ENCODE data around the gene MISP3. TPM values are rescaled to one million over a fixed set of nuclear protein-coding genes. Genes with fewer than 3 reads are reported as not detected.
"Not testable (repeated sequence)": the region's sequence is repeated elsewhere in the genome, so short reads cannot be mapped to it uniquely, and the experiment has no call there.

The MISP3 gene
- total and polyA plus RNA-seq, 2 experiments from 2014 or later, result 1.9 to 2.4 TPM

DNA sequence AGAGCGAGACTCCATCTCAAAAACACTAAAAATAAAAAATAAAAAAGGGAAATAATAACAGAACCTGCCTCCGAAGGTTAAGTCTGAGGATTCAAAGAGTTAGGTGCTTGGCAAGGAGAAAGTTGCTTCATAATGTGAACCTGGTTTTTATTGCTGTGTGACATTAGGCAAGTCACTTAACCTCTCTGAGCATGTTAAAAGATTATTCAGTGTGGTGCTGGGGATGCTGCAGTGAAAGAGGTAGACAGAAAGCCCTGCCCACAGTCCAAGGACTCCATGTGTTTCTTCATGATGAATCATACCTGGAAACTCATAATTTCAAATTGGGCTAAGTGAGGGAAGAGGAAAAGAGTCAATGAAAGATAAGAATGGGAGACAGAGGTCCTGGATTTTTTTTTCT is 38.6 kb upstream of the MISP3 start (continued):
- TF ChIP-seq, protein P1, sequence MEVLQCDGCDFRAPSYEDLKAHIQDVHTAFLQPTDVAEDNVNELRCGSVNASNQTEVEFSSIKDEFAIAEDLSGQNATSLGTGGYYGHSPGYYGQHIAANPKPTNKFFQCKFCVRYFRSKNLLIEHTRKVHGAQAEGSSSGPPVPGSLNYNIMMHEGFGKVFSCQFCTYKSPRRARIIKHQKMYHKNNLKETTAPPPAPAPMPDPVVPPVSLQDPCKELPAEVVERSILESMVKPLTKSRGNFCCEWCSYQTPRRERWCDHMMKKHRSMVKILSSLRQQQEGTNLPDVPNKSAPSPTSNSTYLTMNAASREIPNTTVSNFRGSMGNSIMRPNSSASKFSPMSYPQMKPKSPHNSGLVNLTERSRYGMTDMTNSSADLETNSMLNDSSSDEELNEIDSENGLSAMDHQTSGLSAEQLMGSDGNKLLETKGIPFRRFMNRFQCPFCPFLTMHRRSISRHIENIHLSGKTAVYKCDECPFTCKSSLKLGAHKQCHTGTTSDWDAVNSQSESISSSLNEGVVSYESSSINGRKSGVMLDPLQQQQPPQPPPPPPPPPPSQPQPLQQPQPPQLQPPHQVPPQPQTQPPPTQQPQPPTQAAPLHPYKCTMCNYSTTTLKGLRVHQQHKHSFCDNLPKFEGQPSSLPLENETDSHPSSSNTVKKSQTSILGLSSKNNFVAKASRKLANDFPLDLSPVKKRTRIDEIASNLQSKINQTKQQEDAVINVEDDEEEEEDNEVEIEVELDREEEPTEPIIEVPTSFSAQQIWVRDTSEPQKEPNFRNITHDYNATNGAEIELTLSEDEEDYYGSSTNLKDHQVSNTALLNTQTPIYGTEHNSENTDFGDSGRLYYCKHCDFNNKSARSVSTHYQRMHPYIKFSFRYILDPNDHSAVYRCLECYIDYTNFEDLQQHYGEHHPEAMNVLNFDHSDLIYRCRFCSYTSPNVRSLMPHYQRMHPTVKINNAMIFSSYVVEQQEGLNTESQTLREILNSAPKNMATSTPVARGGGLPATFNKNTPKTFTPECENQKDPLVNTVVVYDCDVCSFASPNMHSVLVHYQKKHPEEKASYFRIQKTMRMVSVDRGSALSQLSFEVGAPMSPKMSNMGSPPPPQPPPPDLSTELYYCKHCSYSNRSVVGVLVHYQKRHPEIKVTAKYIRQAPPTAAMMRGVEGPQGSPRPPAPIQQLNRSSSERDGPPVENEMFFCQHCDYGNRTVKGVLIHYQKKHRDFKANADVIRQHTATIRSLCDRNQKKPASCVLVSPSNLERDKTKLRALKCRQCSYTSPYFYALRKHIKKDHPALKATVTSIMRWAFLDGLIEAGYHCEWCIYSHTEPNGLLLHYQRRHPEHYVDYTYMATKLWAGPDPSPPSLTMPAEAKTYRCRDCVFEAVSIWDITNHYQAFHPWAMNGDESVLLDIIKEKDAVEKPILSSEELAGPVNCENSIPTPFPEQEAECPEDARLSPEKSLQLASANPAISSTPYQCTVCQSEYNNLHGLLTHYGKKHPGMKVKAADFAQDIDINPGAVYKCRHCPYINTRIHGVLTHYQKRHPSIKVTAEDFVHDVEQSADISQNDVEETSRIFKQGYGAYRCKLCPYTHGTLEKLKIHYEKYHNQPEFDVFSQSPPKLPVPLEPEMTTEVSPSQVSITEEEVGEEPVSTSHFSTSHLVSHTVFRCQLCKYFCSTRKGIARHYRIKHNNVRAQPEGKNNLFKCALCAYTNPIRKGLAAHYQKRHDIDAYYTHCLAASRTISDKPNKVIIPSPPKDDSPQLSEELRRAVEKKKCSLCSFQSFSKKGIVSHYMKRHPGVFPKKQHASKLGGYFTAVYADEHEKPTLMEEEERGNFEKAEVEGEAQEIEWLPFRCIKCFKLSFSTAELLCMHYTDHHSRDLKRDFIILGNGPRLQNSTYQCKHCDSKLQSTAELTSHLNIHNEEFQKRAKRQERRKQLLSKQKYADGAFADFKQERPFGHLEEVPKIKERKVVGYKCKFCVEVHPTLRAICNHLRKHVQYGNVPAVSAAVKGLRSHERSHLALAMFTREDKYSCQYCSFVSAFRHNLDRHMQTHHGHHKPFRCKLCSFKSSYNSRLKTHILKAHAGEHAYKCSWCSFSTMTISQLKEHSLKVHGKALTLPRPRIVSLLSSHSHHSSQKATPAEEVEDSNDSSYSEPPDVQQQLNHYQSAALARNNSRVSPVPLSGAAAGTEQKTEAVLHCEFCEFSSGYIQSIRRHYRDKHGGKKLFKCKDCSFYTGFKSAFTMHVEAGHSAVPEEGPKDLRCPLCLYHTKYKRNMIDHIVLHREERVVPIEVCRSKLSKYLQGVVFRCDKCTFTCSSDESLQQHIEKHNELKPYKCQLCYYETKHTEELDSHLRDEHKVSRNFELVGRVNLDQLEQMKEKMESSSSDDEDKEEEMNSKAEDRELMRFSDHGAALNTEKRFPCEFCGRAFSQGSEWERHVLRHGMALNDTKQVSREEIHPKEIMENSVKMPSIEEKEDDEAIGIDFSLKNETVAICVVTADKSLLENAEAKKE (CRISPR knock-in tag; IDR thresholded peaks at IDR 0.05), result no peak
- TF ChIP-seq, protein P2, sequence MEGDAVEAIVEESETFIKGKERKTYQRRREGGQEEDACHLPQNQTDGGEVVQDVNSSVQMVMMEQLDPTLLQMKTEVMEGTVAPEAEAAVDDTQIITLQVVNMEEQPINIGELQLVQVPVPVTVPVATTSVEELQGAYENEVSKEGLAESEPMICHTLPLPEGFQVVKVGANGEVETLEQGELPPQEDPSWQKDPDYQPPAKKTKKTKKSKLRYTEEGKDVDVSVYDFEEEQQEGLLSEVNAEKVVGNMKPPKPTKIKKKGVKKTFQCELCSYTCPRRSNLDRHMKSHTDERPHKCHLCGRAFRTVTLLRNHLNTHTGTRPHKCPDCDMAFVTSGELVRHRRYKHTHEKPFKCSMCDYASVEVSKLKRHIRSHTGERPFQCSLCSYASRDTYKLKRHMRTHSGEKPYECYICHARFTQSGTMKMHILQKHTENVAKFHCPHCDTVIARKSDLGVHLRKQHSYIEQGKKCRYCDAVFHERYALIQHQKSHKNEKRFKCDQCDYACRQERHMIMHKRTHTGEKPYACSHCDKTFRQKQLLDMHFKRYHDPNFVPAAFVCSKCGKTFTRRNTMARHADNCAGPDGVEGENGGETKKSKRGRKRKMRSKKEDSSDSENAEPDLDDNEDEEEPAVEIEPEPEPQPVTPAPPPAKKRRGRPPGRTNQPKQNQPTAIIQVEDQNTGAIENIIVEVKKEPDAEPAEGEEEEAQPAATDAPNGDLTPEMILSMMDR (conservative IDR thresholded peaks at IDR 0.05; ENCODE audit: low read depth in 2 of 2), result no peak
- TF ChIP-seq NANOG (IDR thresholded peaks at IDR 0.05; ENCODE audit: borderline replicate concordance) (no peak), JUNB (IDR thresholded peaks at IDR 0.05; ENCODE audit: unreplicated experiment) (no peak), EZH2phosphoT487 (IDR thresholded peaks at IDR 0.05; ENCODE audit: unreplicated experiment) (no peak)

DNA sequence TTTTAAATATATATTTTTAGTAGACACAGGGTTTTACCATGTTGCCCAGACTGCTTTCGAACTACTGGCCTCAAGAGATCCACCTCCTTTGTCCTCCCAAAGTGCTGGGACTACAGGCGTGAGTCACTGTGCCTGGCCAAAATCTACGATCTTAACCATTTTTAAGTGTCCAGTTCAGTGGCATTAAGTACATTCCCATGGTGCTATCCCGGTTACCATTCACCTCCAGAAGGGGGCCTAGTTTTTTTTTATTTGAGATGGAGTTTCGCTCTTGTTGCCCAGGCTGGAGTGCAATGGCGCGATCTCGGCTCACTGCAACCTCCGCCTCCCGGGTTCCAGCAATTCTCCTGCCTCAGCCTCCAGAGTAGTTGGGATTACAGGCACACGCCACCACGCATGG is 37.4 kb upstream of the MISP3 start:
- not testable (repeated sequence) for H4K20me1 ChIP-seq (replicated peaks; ENCODE audit: insufficient read depth); H3K4me3 ChIP-seq; H2AFZ ChIP-seq; H3K36me3 ChIP-seq (ENCODE audit: insufficient read depth); H3K27me3 ChIP-seq (ENCODE audit: insufficient read depth); H3F3A ChIP-seq (replicated peaks; ENCODE audit: low read depth); H3K4me1 Mint-ChIP-seq; H3K27ac ChIP-seq (ENCODE audit: low read depth); H3K9me3 Mint-ChIP-seq; H3K4me1 ChIP-seq (ENCODE audit: insufficient read depth); H3K4me2 ChIP-seq; H3K27ac Mint-ChIP-seq; H3K79me2 ChIP-seq (replicated peaks; ENCODE audit: insufficient read depth); H3K4me3 Mint-ChIP-seq; ATAC-seq; H3K36me3 Mint-ChIP-seq (ENCODE audit: low read depth); H3K9me2 ChIP-seq (ENCODE audit: insufficient read depth)
- peak; percentile 34 for DNase-seq (ENCODE audit: low spot score)
- TF ChIP-seq, protein P2 (conservative IDR thresholded peaks at IDR 0.05; ENCODE audit: low read depth in 2 of 2), result peak; percentile 1 to 28; a peak in 1 of 4 replicates
- peaks cover 15% of the 10 kb centered on the region for H3K27me3 Mint-ChIP-seq (ENCODE audit: insufficient read depth, low read depth, poor library complexity)

Measured in GM23338 (cell line).